Retinal pigment epithelial cell (primary cell): ENCODE results near the gene LIF.
"Not testable (repeated sequence)": the region's sequence is repeated elsewhere in the genome, so short reads cannot be mapped to it uniquely, and the experiment has no call there.

Experiments used
- DNase-seq: peaks from one replicate; pipeline ENCODE4 v3.0.0-alpha.2; 2010; ENCODE audit warnings: low read depth
- H3K4me3 ChIP-seq: 2 replicates; pipeline ENCODE4 v1.5.1; 2011; ENCODE audit warnings: mild to moderate bottlenecking, low read length, control low read depth, moderate library complexity
- TF ChIP-seq, protein P1 (sequence below): conservative IDR thresholded peaks from 2 replicates; pipeline ENCODE4 v1.5.1; 2011; ENCODE audit warnings: low read depth, low read length, control low read depth, inconsistent platforms

The LIF gene

DNA sequence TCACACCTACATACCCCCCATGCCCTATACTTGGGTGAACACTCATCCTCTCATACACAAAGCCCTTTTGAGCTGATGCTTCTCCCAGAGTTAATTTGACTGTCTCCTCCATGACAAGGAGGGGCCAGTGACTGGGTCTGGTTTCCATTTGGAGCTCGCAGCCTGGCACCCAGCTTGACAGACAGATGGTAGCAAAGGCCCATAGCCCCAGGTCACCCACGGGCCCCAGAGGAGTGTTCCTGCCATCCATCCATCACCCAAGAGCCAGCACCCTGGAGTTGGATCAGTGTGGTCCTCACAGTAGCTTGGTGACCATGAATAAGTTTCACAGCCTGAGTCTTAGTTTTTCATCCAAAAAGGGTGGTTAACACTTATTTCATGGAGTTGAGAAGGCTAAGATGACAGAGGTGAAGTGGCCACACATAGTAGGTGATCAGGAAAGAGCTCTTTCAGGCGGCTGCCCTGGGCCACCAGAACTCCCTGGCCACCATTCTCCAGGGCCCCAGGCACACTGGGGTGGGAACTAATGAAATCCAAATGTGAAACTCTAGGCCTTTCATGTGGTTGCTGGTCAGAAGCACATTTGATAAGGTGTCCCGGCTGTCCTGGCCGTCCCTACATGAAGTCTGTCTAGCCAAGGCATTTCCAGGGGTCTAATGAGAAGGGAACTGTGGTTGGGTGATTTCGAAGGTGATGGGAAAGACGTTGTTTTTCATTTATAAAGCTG, 42.4 kb downstream of the LIF start:
- no peak for DNase-seq
- TF ChIP-seq, protein P1, sequence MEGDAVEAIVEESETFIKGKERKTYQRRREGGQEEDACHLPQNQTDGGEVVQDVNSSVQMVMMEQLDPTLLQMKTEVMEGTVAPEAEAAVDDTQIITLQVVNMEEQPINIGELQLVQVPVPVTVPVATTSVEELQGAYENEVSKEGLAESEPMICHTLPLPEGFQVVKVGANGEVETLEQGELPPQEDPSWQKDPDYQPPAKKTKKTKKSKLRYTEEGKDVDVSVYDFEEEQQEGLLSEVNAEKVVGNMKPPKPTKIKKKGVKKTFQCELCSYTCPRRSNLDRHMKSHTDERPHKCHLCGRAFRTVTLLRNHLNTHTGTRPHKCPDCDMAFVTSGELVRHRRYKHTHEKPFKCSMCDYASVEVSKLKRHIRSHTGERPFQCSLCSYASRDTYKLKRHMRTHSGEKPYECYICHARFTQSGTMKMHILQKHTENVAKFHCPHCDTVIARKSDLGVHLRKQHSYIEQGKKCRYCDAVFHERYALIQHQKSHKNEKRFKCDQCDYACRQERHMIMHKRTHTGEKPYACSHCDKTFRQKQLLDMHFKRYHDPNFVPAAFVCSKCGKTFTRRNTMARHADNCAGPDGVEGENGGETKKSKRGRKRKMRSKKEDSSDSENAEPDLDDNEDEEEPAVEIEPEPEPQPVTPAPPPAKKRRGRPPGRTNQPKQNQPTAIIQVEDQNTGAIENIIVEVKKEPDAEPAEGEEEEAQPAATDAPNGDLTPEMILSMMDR, result no peak
- H3K4me3 ChIP-seq, result no peak overlapping the region

DNA sequence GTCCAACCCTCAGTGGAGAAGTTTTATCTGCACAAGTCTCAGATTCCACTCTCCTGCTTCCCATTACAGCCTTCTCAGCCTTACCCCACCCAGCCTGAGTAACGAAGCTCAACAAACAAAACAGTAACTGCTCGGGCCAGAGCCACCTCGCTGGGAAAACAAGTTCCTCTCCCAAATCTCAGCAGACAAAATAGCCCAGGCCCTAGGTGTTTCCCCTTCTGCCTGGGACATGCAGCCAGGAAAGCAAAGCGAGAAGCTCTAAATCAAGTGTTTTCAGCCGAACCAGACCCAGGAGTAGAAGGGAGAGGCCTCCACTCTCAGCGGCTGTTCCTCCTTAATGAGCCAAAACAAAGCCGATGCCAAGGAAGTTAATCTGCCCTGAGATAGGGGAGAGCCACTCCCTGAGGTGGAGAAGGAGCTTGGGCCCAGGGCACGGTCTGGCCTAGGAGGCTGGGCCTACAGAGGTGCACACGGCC, 44.0 kb downstream of the LIF start:
- H3K4me3 ChIP-seq, result no peak overlapping the region
- TF ChIP-seq, protein P1, result no peak
- no peak for DNase-seq

DNA sequence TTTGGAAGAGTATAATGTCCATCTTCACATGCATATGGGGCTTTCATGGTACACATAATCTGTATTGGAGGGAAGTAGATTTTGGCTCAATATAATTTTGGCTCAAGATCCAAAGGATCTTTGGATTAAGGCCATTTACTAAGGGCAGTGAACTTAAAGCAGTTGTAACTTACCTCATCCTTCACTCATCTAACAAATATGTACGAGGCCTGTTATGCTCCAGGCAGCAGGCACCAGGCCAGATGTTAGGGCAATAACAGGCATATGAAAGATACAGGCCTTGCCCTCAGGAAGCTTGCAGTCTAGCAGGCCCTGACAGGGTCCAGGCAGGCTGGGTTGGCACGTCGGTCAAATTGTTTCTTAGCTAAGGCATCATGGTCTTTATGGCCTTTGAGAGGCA, 44.6 kb downstream of the LIF start:
- no peak for DNase-seq
- TF ChIP-seq, protein P1, result no peak
- no peak overlapping the region for H3K4me3 ChIP-seq

DNA sequence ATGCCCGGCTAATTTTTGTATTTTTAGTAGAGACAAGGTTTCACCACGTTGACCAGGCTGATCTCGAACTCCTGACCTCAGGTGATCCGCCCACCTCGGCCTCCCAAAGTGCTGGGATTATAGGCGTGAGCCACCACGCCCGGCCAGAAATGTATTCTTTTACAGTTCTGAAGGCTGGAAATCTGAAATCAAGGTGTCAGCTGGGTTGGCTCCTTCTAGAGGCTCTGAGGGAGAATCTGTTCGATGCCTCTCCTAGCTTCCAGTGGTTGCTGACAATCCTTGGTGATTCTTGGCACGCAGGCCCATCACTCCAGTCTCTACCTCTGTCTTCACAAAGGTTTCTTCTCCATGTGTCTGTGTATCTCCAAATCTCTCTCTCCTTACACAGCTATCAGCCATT, 45.7 kb downstream of the LIF start:
- DNase-seq, H3K4me3 ChIP-seq: not testable (repeated sequence)

DNA sequence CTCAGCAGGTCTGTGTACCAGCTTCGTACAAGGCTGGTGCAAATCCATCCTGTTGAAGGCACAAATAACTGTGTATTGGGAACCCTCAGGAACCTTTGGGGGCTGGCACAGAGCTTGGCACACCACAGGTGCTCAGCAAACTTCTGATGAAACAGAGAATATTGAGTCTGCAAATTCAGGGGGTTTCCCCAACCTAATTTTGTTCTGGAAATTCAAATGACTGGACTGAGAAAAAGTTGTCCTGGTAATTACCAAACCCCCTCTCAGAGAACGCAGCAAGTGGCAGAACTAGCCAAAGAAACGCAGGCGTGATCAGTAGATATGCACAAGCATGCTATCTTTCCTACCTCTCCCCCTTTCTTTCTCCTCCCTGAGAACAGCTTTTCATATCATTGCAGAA, 47.6 kb downstream of the LIF start:
- H3K4me3 ChIP-seq, result no peak overlapping the region
- TF ChIP-seq, protein P1, result no peak
- no peak for DNase-seq

- no peak overlapping the region for H3K4me3 ChIP-seq
- DNase-seq, result no peak
- TF ChIP-seq, protein P1, result no peak
Observed at GRCh38 chr22:30198152-30198825, 48.3 kb downstream of the LIF start.

GRCh38 chr22:30197389-30197788, 49.2 kb downstream of the LIF start:
- TF ChIP-seq, protein P1, result no peak
- no peak overlapping the region for H3K4me3 ChIP-seq
- DNase-seq, result no peak
